ENCODE data around the gene PLB1.

Gene PLB1

GRCh38 chr2:28526527-28527132 lies 30.8 kb downstream of the PLB1 start:
- Histone ChIP-seq H3K36me3 (ENCODE audit: control insufficient read depth, insufficient read depth, low read length) (no peaks in the 10 kb centered on the region), H3K4me2 (ENCODE audit: low read length) (no peak overlapping the region), H3K79me2 (no peaks in the 10 kb centered on the region), H3K4me3 (ENCODE audit: low read depth, low read length) (no peak overlapping the region), H3K27ac (no peak overlapping the region), H3K9ac (no peak overlapping the region), H3K27me3 (ENCODE audit: control insufficient read depth, insufficient read depth, low read length) (no peaks in the 10 kb centered on the region), H3K4me1 (no peaks in the 10 kb centered on the region), H3K9me3 (ENCODE audit: control insufficient read depth, low read length) (no peaks in the 10 kb centered on the region), H2AFZ (no peak overlapping the region)
- TF ChIP-seq CTCF (IDR thresholded peaks at IDR 0.05), result no peak

GRCh38 chr2:28527196-28527595 lies 31.3 kb downstream of the PLB1 start:
- no peaks in the 10 kb centered on the region for H3K9me3 ChIP-seq (ENCODE audit: control insufficient read depth, low read length)
- no peak for TF ChIP-seq CTCF (IDR thresholded peaks at IDR 0.05)
- H3K4me1 ChIP-seq, result no peaks in the 10 kb centered on the region
- no peak overlapping the region for H3K4me3 ChIP-seq (ENCODE audit: low read depth, low read length)
- H3K27me3 ChIP-seq (ENCODE audit: control insufficient read depth, insufficient read depth, low read length), result no peaks in the 10 kb centered on the region
- no peak overlapping the region for H3K4me2 ChIP-seq (ENCODE audit: low read length)
- no peak overlapping the region for H2AFZ ChIP-seq
- no peaks in the 10 kb centered on the region for H3K79me2 ChIP-seq
- H3K36me3 ChIP-seq (ENCODE audit: control insufficient read depth, insufficient read depth, low read length), result no peaks in the 10 kb centered on the region
- no peak overlapping the region for H3K27ac ChIP-seq
- H3K9ac ChIP-seq, result no peak overlapping the region

- Histone ChIP-seq H3K36me3 (ENCODE audit: control insufficient read depth, insufficient read depth, low read length) (no peaks in the 10 kb centered on the region), H3K9ac (no peak overlapping the region), H3K4me3 (ENCODE audit: low read depth, low read length) (no peak overlapping the region), H3K9me3 (ENCODE audit: control insufficient read depth, low read length) (no peaks in the 10 kb centered on the region), H3K79me2 (no peaks in the 10 kb centered on the region), H2AFZ (no peak overlapping the region), H3K4me2 (ENCODE audit: low read length) (no peak overlapping the region), H3K27ac (no peak overlapping the region), H3K4me1 (no peaks in the 10 kb centered on the region), H3K27me3 (ENCODE audit: control insufficient read depth, insufficient read depth, low read length) (no peaks in the 10 kb centered on the region)
- TF ChIP-seq CTCF (IDR thresholded peaks at IDR 0.05), result no peak
Observed at GRCh38 chr2:28528206-28528605, 32.3 kb downstream of the PLB1 start.

GRCh38 chr2:28530782-28531181 lies 34.9 kb downstream of the PLB1 start:
- H3K4me2 ChIP-seq (ENCODE audit: low read length), result no peak overlapping the region
- no peak for TF ChIP-seq CTCF (IDR thresholded peaks at IDR 0.05)
- no peak overlapping the region for H2AFZ ChIP-seq
- no peak overlapping the region for H3K4me3 ChIP-seq (ENCODE audit: low read depth, low read length)
- no peak overlapping the region for H3K27ac ChIP-seq
- no peaks in the 10 kb centered on the region for H3K27me3 ChIP-seq (ENCODE audit: control insufficient read depth, insufficient read depth, low read length)
- no peaks in the 10 kb centered on the region for H3K36me3 ChIP-seq (ENCODE audit: control insufficient read depth, insufficient read depth, low read length)
- no peaks in the 10 kb centered on the region for H3K9me3 ChIP-seq (ENCODE audit: control insufficient read depth, low read length)
- no peak overlapping the region for H3K9ac ChIP-seq
- H3K79me2 ChIP-seq, result no peaks in the 10 kb centered on the region
- no peaks in the 10 kb centered on the region for H3K4me1 ChIP-seq

GRCh38 chr2:28532399-28532798 lies 36.5 kb downstream of the PLB1 start:
- Histone ChIP-seq H3K4me2 (ENCODE audit: low read length) (no peak overlapping the region), H3K4me1 (no peaks in the 10 kb centered on the region), H3K4me3 (ENCODE audit: low read depth, low read length) (no peak overlapping the region), H3K27ac (no peak overlapping the region), H3K27me3 (ENCODE audit: control insufficient read depth, insufficient read depth, low read length) (no peaks in the 10 kb centered on the region), H3K9ac (no peak overlapping the region), H3K79me2 (no peaks in the 10 kb centered on the region), H2AFZ (no peak overlapping the region), H3K36me3 (ENCODE audit: control insufficient read depth, insufficient read depth, low read length) (no peaks in the 10 kb centered on the region), H3K9me3 (ENCODE audit: control insufficient read depth, low read length) (no peaks in the 10 kb centered on the region)
- no peak for TF ChIP-seq CTCF (IDR thresholded peaks at IDR 0.05)

Measured in parathyroid adenoma (tissue), 2 donors.